Measurements from ENCODE around the gene RIF1.

DNA sequence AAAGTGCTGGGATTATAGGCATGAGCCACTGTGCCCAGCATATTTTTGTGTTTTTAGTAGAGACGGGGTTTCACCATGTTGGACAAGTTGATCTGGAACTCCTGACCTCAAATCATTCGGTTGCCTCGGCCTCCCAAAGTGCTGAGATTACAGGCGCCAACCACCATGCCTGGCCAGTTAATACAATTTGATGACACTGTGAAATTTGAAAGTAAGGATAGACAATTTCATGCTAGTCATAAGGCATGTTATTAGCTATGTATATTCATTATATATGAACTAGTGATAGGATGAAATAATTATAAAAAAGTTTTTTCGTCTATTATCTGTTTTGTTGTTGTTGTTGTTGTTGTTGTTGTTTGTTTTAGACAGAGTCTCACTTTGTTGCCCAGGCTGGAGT lies 8.6 kb upstream of the RIF1 start:
- TF ChIP-seq, protein P1, sequence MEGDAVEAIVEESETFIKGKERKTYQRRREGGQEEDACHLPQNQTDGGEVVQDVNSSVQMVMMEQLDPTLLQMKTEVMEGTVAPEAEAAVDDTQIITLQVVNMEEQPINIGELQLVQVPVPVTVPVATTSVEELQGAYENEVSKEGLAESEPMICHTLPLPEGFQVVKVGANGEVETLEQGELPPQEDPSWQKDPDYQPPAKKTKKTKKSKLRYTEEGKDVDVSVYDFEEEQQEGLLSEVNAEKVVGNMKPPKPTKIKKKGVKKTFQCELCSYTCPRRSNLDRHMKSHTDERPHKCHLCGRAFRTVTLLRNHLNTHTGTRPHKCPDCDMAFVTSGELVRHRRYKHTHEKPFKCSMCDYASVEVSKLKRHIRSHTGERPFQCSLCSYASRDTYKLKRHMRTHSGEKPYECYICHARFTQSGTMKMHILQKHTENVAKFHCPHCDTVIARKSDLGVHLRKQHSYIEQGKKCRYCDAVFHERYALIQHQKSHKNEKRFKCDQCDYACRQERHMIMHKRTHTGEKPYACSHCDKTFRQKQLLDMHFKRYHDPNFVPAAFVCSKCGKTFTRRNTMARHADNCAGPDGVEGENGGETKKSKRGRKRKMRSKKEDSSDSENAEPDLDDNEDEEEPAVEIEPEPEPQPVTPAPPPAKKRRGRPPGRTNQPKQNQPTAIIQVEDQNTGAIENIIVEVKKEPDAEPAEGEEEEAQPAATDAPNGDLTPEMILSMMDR (IDR thresholded peaks at IDR 0.05; ENCODE audit: low read depth, low read length): no peak
- TF ChIP-seq POLR2A (IDR thresholded peaks at IDR 0.05; ENCODE audit: extremely low read depth, insufficient read length): no peak
- TF ChIP-seq, protein P2, sequence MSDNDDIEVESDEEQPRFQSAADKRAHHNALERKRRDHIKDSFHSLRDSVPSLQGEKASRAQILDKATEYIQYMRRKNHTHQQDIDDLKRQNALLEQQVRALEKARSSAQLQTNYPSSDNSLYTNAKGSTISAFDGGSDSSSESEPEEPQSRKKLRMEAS (IDR thresholded peaks at IDR 0.05; ENCODE audit: low read depth, low read length): no peak
